ENCODE results near the gene SLC23A2. TPM values are rescaled to one million over a fixed set of nuclear protein-coding genes. Genes with fewer than 3 reads are reported as not detected.

Gene SLC23A2
- polyA plus RNA-seq, 1 of the 3 experiments (the other 2 are of a cell fraction): 14.0 TPM

DNA sequence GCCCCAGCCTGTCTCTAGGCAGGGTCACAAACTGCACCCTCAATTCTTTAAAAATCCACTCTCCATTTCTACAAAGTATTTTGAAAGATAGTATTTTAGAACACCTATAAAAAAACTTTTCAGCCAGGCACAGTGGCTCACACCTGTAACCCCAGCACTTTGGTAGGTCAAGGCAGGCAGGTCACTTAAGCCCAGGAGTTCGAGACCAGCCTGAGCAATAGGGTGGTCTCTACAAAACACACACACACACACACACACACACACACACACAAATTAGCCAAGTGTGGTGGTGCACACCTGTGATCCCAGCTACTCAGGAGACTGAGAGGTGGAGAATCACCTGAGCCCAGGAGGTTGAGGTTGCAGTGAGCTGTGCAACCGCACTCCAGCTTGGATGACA, 30.2 kb downstream of the SLC23A2 start:
- TF ChIP-seq EP300 (IDR thresholded peaks at IDR 0.05; ENCODE audit: borderline replicate concordance in 1 of 2, low read depth in 1 of 2, low read length in 1 of 2) (no peak), CHD2 (IDR thresholded peaks at IDR 0.05; ENCODE audit: low read length, partially characterized antibody) (no peak), RAD21 (IDR thresholded peaks at IDR 0.05; ENCODE audit: low read length) (no peak), SIN3A (IDR thresholded peaks at IDR 0.05; ENCODE audit: borderline replicate concordance, low read depth, low read length) (no peak), EZH2phosphoT487 (IDR thresholded peaks at IDR 0.05; ENCODE audit: borderline replicate concordance, low read depth) (no peak), POLR2AphosphoS5 (IDR thresholded peaks at IDR 0.05; ENCODE audit: low read depth, low read length) (no peak), TEAD4 (IDR thresholded peaks at IDR 0.05; ENCODE audit: borderline replicate concordance, insufficient read depth) (no peak), FOSL2 (IDR thresholded peaks at IDR 0.05; ENCODE audit: borderline replicate concordance, low read depth) (no peak), RFX5 (IDR thresholded peaks at IDR 0.05; ENCODE audit: low read length) (no peak), GABPA (IDR thresholded peaks at IDR 0.05; ENCODE audit: low read depth) (no peak), NFIC (IDR thresholded peaks at IDR 0.05; ENCODE audit: borderline replicate concordance) (no peak), JUND (IDR thresholded peaks at IDR 0.05) (no peak), RCOR1 (IDR thresholded peaks at IDR 0.05; ENCODE audit: low read length) (no peak), GATA2 (CRISPR knock-in tag; IDR thresholded peaks at IDR 0.05) (no peak)
- TF ChIP-seq, protein P1, sequence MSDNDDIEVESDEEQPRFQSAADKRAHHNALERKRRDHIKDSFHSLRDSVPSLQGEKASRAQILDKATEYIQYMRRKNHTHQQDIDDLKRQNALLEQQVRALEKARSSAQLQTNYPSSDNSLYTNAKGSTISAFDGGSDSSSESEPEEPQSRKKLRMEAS (IDR thresholded peaks at IDR 0.05; ENCODE audit: low read depth): no peak
- TF ChIP-seq, protein P2, sequence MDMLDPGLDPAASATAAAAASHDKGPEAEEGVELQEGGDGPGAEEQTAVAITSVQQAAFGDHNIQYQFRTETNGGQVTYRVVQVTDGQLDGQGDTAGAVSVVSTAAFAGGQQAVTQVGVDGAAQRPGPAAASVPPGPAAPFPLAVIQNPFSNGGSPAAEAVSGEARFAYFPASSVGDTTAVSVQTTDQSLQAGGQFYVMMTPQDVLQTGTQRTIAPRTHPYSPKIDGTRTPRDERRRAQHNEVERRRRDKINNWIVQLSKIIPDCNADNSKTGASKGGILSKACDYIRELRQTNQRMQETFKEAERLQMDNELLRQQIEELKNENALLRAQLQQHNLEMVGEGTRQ (IDR thresholded peaks at IDR 0.05; ENCODE audit: borderline replicate concordance, low read depth, low read length): no peak
- TF ChIP-seq, protein P3, sequence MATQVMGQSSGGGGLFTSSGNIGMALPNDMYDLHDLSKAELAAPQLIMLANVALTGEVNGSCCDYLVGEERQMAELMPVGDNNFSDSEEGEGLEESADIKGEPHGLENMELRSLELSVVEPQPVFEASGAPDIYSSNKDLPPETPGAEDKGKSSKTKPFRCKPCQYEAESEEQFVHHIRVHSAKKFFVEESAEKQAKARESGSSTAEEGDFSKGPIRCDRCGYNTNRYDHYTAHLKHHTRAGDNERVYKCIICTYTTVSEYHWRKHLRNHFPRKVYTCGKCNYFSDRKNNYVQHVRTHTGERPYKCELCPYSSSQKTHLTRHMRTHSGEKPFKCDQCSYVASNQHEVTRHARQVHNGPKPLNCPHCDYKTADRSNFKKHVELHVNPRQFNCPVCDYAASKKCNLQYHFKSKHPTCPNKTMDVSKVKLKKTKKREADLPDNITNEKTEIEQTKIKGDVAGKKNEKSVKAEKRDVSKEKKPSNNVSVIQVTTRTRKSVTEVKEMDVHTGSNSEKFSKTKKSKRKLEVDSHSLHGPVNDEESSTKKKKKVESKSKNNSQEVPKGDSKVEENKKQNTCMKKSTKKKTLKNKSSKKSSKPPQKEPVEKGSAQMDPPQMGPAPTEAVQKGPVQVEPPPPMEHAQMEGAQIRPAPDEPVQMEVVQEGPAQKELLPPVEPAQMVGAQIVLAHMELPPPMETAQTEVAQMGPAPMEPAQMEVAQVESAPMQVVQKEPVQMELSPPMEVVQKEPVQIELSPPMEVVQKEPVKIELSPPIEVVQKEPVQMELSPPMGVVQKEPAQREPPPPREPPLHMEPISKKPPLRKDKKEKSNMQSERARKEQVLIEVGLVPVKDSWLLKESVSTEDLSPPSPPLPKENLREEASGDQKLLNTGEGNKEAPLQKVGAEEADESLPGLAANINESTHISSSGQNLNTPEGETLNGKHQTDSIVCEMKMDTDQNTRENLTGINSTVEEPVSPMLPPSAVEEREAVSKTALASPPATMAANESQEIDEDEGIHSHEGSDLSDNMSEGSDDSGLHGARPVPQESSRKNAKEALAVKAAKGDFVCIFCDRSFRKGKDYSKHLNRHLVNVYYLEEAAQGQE (IDR thresholded peaks at IDR 0.05; ENCODE audit: low read depth, low read length): no peak
- Histone ChIP-seq H3K79me2 (ENCODE audit: insufficient read depth) (0 out of 2 replicates have a peak, but pooled peaks cover 2% of the 10 kb centered on the region), H3K4me2 (no peak overlapping the region), H3K27ac (ENCODE audit: low read depth in 2 of 2, low read length in 1 of 2) (no peak overlapping the region), H4K20me1 (ENCODE audit: insufficient read depth) (no peaks in the 10 kb centered on the region), H3K4me1 (ENCODE audit: control insufficient read depth in 1 of 2, insufficient read depth in 2 of 2, low read depth in 1 of 2, low read length in 1 of 2) (no peaks in the 10 kb centered on the region; a peak in 1 of 4 replicates), H3K27me3 (ENCODE audit: insufficient read depth) (no peaks in the 10 kb centered on the region), H3K9me2 (no peaks in the 10 kb centered on the region), H3K36me3 (replicated peaks in 1 of 2; ENCODE audit: control insufficient read depth in 1 of 2, insufficient read depth in 2 of 2, low read length in 1 of 2) (peaks cover 3 to 8% of the 10 kb centered on the region in 2 experiments), H3K9ac (no peak overlapping the region), H3F3A (replicated peaks; ENCODE audit: insufficient read depth) (no peaks in the 10 kb centered on the region), H3K9me3 (no peaks in the 10 kb centered on the region), H2AFZ (ENCODE audit: low read depth) (no peak overlapping the region), H3K4me3 (ENCODE audit: low read depth in 2 of 2, low read length in 1 of 2) (no peak overlapping the region)
- DNase-seq: no peak
- ChIA-PET CTCF (no interaction called here), POLR2A (no interaction called here)
- WGBS (ENCODE audit: low lambda C conversion rate): 96% methylated on average over 2 of the region's 2 CpGs
